Lower leg skin (tissue), 3 donors: ENCODE data around the gene GNG11.
"Not testable (repeated sequence)": the region's sequence is repeated elsewhere in the genome, so short reads cannot be mapped to it uniquely, and the experiment has no call there.

ENCODE experiments used
- CTCF ChIP-seq, 3 donors: fragments of 450-650 bp; IDR thresholded peaks; one replicate each; pipeline ENCODE4 v1.5.1; 2016; ENCODE audit warnings: antibody characterized with exemption in 3 of 3, mild to moderate bottlenecking in 3 of 3, moderate library complexity in 2 of 3
- POLR2A ChIP-seq, 2 donors: fragments of 450-650 bp; IDR thresholded peaks; one replicate each; pipeline ENCODE4 v1.6.1; 2016 to 2017; ENCODE audit warnings: antibody characterized with exemption in 2 of 2, mild to moderate bottlenecking in 1 of 2, moderate library complexity in 1 of 2

- not testable (repeated sequence) for TF ChIP-seq CTCF, POLR2A (IDR thresholded peaks at IDR 0.05)
These were observed 6.2 kb upstream of the GNG11 start for GRCh38 chr7:93915206-93915842.
